ENCODE data around the gene ADGRG2. TPM values are rescaled to one million over a fixed set of nuclear protein-coding genes. Genes with fewer than 3 reads are reported as not detected.

Gene ADGRG2
- total and polyA plus RNA-seq, 2 of the 13 experiments (the other 11 are each of a cell fraction or from before 2014, with no cell fraction given), result not detected

DNA sequence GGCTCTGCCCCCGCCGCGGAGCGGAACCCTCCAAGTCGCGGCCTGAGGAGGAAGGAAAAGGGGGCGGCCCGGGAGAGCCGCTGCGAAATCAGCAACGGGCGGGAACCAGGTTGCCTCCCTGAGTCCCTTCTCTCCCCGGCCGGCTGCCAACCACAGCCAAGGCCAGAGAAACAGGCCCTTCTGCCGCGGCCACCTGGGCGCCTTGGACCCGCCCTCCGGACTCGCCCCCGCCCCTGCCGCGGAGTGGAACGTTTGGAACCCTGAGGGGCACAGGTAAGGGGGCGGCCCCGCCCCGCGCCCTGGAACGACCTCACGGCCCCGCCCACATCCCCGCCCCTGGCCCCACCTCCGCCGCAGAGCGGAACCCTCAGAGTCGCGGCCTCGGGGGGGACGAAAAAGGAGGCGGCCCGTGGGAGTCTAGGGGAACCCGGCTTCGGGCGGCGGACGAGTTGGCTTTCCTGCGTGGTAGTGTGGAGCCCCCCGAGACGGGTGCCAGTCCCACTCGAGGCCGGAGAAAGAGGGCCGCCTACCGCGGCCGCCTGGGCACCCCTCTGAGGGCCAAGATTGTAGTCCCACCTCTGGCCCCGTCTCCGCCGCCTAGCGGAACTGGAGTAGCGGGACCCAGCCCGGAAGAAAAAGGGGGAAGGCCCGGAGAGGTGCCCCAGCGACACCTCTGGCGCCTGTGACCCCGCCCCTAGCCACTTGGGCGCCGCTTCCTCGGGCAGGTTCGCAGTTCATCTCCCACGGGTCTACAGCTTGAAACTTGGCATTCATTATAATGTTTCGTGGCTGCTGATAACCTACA, 137.7 kb downstream of the ADGRG2 start (continued):
- TF ChIP-seq, protein P1, sequence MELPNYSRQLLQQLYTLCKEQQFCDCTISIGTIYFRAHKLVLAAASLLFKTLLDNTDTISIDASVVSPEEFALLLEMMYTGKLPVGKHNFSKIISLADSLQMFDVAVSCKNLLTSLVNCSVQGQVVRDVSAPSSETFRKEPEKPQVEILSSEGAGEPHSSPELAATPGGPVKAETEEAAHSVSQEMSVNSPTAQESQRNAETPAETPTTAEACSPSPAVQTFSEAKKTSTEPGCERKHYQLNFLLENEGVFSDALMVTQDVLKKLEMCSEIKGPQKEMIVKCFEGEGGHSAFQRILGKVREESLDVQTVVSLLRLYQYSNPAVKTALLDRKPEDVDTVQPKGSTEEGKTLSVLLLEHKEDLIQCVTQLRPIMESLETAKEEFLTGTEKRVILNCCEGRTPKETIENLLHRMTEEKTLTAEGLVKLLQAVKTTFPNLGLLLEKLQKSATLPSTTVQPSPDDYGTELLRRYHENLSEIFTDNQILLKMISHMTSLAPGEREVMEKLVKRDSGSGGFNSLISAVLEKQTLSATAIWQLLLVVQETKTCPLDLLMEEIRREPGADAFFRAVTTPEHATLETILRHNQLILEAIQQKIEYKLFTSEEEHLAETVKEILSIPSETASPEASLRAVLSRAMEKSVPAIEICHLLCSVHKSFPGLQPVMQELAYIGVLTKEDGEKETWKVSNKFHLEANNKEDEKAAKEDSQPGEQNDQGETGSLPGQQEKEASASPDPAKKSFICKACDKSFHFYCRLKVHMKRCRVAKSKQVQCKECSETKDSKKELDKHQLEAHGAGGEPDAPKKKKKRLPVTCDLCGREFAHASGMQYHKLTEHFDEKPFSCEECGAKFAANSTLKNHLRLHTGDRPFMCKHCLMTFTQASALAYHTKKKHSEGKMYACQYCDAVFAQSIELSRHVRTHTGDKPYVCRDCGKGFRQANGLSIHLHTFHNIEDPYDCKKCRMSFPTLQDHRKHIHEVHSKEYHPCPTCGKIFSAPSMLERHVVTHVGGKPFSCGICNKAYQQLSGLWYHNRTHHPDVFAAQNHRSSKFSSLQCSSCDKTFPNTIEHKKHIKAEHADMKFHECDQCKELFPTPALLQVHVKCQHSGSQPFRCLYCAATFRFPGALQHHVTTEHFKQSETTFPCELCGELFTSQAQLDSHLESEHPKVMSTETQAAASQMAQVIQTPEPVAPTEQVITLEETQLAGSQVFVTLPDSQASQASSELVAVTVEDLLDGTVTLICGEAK (IDR thresholded peaks at IDR 0.05), result peak; percentile 56; the same call in 1 of the 2 replicates
- TF ChIP-seq, protein P1 (CRISPR knock-in tag; IDR thresholded peaks at IDR 0.05), result peak; percentile 24; the same call in 1 of the 2 replicates
- TF ChIP-seq KAT8 (CRISPR knock-in tag; IDR thresholded peaks at IDR 0.05) (peak; percentile 76), ARNTL (CRISPR knock-in tag; IDR thresholded peaks at IDR 0.05) (peak; percentile 32; the same call in 1 of the 2 replicates), FOXK1 (CRISPR knock-in tag; IDR thresholded peaks at IDR 0.05; ENCODE audit: borderline replicate concordance, low read depth) (no peak), RAD21 (CRISPR knock-in tag; IDR thresholded peaks at IDR 0.05) (no peak), SOX6 (IDR thresholded peaks at IDR 0.05) (no peak), SOX6 (CRISPR knock-in tag; IDR thresholded peaks at IDR 0.05) (peak; percentile 30; the same call in 1 of the 2 replicates), HOXA3 (CRISPR knock-in tag; IDR thresholded peaks at IDR 0.05) (no peak)
- TF ChIP-seq, protein P2, sequence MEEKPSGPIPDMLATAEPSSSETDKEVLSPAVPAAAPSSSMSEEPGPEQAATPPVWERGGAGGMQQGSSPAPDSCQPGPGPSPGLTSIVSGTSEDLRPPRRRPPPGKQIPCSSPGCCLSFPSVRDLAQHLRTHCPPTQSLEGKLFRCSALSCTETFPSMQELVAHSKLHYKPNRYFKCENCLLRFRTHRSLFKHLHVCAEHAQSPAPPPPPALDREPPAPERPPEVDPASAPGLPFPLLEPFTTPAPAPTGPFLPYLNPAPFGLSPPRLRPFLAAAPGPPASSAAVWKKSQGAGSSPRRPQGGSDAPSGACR (CRISPR knock-in tag; IDR thresholded peaks at IDR 0.05), result no peak
- TF ChIP-seq, protein P3, sequence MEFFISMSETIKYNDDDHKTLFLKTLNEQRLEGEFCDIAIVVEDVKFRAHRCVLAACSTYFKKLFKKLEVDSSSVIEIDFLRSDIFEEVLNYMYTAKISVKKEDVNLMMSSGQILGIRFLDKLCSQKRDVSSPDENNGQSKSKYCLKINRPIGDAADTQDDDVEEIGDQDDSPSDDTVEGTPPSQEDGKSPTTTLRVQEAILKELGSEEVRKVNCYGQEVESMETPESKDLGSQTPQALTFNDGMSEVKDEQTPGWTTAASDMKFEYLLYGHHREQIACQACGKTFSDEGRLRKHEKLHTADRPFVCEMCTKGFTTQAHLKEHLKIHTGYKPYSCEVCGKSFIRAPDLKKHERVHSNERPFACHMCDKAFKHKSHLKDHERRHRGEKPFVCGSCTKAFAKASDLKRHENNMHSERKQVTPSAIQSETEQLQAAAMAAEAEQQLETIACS (CRISPR knock-in tag; IDR thresholded peaks at IDR 0.05), result no peak
- TF ChIP-seq, protein P4, sequence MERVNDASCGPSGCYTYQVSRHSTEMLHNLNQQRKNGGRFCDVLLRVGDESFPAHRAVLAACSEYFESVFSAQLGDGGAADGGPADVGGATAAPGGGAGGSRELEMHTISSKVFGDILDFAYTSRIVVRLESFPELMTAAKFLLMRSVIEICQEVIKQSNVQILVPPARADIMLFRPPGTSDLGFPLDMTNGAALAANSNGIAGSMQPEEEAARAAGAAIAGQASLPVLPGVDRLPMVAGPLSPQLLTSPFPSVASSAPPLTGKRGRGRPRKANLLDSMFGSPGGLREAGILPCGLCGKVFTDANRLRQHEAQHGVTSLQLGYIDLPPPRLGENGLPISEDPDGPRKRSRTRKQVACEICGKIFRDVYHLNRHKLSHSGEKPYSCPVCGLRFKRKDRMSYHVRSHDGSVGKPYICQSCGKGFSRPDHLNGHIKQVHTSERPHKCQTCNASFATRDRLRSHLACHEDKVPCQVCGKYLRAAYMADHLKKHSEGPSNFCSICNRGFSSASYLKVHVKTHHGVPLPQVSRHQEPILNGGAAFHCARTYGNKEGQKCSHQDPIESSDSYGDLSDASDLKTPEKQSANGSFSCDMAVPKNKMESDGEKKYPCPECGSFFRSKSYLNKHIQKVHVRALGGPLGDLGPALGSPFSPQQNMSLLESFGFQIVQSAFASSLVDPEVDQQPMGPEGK (CRISPR knock-in tag; IDR thresholded peaks at IDR 0.05), result peak; percentile 64
- TF ChIP-seq, protein P5, sequence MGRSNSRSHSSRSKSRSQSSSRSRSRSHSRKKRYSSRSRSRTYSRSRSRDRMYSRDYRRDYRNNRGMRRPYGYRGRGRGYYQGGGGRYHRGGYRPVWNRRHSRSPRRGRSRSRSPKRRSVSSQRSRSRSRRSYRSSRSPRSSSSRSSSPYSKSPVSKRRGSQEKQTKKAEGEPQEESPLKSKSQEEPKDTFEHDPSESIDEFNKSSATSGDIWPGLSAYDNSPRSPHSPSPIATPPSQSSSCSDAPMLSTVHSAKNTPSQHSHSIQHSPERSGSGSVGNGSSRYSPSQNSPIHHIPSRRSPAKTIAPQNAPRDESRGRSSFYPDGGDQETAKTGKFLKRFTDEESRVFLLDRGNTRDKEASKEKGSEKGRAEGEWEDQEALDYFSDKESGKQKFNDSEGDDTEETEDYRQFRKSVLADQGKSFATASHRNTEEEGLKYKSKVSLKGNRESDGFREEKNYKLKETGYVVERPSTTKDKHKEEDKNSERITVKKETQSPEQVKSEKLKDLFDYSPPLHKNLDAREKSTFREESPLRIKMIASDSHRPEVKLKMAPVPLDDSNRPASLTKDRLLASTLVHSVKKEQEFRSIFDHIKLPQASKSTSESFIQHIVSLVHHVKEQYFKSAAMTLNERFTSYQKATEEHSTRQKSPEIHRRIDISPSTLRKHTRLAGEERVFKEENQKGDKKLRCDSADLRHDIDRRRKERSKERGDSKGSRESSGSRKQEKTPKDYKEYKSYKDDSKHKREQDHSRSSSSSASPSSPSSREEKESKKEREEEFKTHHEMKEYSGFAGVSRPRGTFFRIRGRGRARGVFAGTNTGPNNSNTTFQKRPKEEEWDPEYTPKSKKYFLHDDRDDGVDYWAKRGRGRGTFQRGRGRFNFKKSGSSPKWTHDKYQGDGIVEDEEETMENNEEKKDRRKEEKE (IDR thresholded peaks at IDR 0.05), result no peak

All from HepG2 (cell line).